Prostate gland (tissue), 2 donors: ENCODE results near the gene EVI2B. TPM values are rescaled to one million over a fixed set of nuclear protein-coding genes. Genes with fewer than 3 reads are reported as not detected.

Experiments used
- DNase-seq: peaks from one replicate; pipeline ENCODE4 v3.0.0-alpha.2; 2019; ENCODE audit warnings: low spot score
- H3K27ac ChIP-seq, 2 donors: fragments of 200-600 bp; sonication (generic); 2 replicates each; pipeline ENCODE4 v1.5.1; 2017 to 2019
- H3K27me3 ChIP-seq: fragments of 200-600 bp; sonication (generic); replicated peaks from 2 replicates; pipeline ENCODE4 v1.5.1; 2019; ENCODE audit not compliant: insufficient read depth
- H3K36me3 ChIP-seq, 2 donors: fragments of 200-600 bp; sonication (generic); 1 replicate in 1 of 2; 2 replicates in 1 of 2; pipeline versions ENCODE4 v1.5.1 to v1.8.1; 2017 to 2019
- H3K4me1 ChIP-seq: fragments of 200-600 bp; sonication (generic); replicated peaks from 2 replicates; pipeline ENCODE4 v1.5.1; 2019
- H3K4me3 ChIP-seq, 2 donors: fragments of 200-600 bp; sonication (generic); 2 replicates each; pipeline ENCODE4 v1.5.1; 2017 to 2019
- H3K9me3 ChIP-seq: fragments of 200-600 bp; sonication (generic); 2 replicates; pipeline ENCODE4 v1.5.1; 2017
- POLR2A ChIP-seq: fragments of 450-650 bp; IDR thresholded peaks from one replicate; pipeline ENCODE4 v1.6.1; 2016; ENCODE audit warnings: antibody characterized with exemption, mild to moderate bottlenecking
- POLR2AphosphoS5 ChIP-seq: sonication (generic); formaldehyde crosslinking; IDR thresholded peaks from one replicate; pipeline ENCODE4 v1.6.1; 2017; ENCODE audit warnings: antibody characterized with exemption
- WGBS: methylation state at CpG from one replicate; pipeline ENCODE4 v1.1.5; 2018; 5-methylcytosine and 5-hydroxymethylcytosine counted together
- intact Hi-C: fragments of 100-400 bp; cut with DNase I; formaldehyde crosslinking; loops from one replicate; pipeline ENCODE4 v1.14.2; 2022
- total RNA-seq, 2 donors: library from RNA; depleted of rRNA; stranded (reverse); fragments of >200 nt; gene quantifications; one replicate each; pipeline ENCODE4 v1.1.0, GENCODE V29; 2016
- TF ChIP-seq, protein P1 (sequence below), 4 experiments: fragments of 200-600 bp in 2 of 4; fragments of 450-650 bp in 2 of 4; sonication (generic) in 2 of 4; IDR thresholded peaks; 1 replicate in 3 of 4; 2 replicates in 1 of 4; pipeline ENCODE4 v1.5.1; 2016 to 2019; ENCODE audit warnings: antibody characterized with exemption in 4 of 4, mild to moderate bottlenecking in 2 of 4, moderate library complexity in 2 of 4

EVI2B gene
- total RNA-seq, 2 donors from 2014 or later, result 4.6 to 8.9 TPM

DNA sequence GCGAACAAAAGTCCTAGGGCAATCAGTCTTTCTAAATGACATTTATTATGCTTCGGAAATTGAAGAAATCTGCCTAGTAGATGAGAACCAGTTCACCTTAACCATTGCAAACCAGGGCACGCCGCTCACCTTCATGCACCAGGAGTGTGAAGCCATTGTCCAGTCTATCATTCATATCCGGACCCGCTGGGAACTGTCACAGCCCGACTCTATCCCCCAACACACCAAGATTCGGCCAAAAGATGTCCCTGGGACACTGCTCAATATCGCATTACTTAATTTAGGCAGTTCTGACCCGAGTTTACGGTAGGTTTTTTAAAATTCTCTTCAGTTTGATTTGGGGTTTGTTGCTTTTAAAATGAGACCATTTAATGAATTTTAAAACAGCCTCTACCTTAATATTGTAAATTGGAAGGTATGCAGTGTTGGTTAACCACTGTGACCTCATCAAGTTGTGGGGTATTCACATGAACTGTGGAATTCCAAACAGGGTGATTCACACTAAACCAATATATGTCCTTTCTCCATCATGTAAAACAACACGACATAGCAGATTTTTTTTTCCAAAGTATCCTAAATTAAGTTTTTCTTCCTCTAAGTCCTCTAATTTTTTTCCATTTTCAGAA is 13.8 kb upstream of the EVI2B start:
- H3K4me3 ChIP-seq, result no peak overlapping the region
- intact Hi-C loops, result no loop called here
- 92% methylated on average over 12 of the region's 12 CpGs for WGBS
- H3K4me1 ChIP-seq, result no peaks in the 10 kb centered on the region
- no peak for DNase-seq
- H3K36me3 ChIP-seq, result no peaks in the 10 kb centered on the region
- no peaks in the 10 kb centered on the region for H3K9me3 ChIP-seq
- no peaks in the 10 kb centered on the region for H3K27me3 ChIP-seq
- TF ChIP-seq, protein P1, sequence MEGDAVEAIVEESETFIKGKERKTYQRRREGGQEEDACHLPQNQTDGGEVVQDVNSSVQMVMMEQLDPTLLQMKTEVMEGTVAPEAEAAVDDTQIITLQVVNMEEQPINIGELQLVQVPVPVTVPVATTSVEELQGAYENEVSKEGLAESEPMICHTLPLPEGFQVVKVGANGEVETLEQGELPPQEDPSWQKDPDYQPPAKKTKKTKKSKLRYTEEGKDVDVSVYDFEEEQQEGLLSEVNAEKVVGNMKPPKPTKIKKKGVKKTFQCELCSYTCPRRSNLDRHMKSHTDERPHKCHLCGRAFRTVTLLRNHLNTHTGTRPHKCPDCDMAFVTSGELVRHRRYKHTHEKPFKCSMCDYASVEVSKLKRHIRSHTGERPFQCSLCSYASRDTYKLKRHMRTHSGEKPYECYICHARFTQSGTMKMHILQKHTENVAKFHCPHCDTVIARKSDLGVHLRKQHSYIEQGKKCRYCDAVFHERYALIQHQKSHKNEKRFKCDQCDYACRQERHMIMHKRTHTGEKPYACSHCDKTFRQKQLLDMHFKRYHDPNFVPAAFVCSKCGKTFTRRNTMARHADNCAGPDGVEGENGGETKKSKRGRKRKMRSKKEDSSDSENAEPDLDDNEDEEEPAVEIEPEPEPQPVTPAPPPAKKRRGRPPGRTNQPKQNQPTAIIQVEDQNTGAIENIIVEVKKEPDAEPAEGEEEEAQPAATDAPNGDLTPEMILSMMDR (IDR thresholded peaks at IDR 0.05), result no peak
- TF ChIP-seq POLR2A, result no peak
- TF ChIP-seq POLR2AphosphoS5, result no peak
- no peak overlapping the region for H3K27ac ChIP-seq

DNA sequence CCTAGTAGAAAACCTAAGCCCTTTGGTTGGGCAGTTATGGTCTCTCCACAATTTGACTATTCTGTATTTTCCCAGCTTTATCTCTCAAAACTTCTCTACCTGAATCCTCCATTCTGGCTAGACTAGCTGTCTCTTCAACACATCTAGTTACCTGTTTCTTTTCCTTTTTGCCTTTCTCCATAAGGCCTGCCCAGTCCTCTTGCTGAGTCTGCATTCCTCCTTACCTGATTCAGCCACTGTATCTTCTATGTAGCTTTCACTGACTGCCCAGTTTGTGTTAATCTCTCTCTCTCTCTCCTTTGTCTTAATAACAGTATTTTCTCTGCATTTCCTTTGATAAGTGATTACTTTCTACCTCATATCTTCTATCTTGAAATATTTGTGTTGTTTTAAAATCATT is 9.7 kb upstream of the EVI2B start:
- no peak for TF ChIP-seq POLR2A
- no peak for TF ChIP-seq POLR2AphosphoS5
- TF ChIP-seq, protein P1 (IDR thresholded peaks at IDR 0.05), result no peak
- no peaks in the 10 kb centered on the region for H3K9me3 ChIP-seq
- intact Hi-C loops, result no loop called here

DNA sequence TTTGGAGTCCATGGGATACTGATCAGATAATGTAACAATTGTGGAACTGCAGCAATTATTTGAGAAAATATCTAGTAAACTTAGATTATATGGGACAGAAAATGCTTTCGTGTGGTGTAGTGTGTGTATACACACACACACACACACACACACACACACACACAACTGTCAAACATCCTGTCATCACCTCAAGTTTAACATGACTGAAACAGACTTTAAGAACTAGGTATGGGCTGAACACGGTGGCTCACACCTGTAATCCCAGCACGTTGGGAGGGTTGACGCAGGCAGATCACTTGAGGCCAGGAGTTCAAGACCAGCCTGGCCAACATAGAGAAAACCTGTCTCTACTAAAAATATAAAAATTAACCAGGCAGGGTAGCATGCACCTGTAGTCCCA is 8.1 kb upstream of the EVI2B start:
- WGBS, result 88% methylated on average over 4 of the region's 4 CpGs
- no peaks in the 10 kb centered on the region for H3K27me3 ChIP-seq
- DNase-seq, result no peak
- H3K4me3 ChIP-seq, result no peak overlapping the region
- TF ChIP-seq POLR2A (no peak), POLR2AphosphoS5 (no peak)
- TF ChIP-seq, protein P1 (IDR thresholded peaks at IDR 0.05), result no peak
- H3K4me1 ChIP-seq, result no peaks in the 10 kb centered on the region
- no peaks in the 10 kb centered on the region for H3K9me3 ChIP-seq
- intact Hi-C loops, result no loop called here
- H3K27ac ChIP-seq, result no peak overlapping the region
- no peaks in the 10 kb centered on the region for H3K36me3 ChIP-seq

More for the DNA sequence above, 9.7 kb upstream of the EVI2B start:
- Histone ChIP-seq H3K4me3 (no peak overlapping the region), H3K4me1 (no peaks in the 10 kb centered on the region), H3K27me3 (no peaks in the 10 kb centered on the region), H3K36me3 (no peaks in the 10 kb centered on the region), H3K27ac (no peak overlapping the region)
- no peak for DNase-seq

DNA sequence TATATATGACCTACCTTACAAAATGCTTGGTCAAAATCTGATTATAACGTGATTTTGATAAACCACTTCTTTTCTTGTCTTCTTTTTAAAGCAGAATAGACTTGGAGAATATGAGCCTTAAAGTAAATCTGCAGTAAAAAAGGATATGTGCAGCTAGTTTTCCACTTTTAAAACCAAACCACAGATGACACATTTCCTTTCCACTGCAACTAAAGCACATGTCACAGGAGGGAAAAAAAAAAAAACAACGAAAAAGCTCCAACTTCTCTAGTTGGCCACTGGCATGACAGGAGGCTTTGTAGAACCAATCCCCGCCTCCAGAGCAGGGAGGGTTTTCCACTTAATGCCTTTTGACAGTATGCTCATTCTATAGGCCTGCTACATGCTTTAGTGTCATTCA is 7.6 kb upstream of the EVI2B start, which contains the start of gene EVI2A:
EVI2A (minus strand) TSS at position 142 of the 400 bp plus-strand sequence. CDS start 2,609 bp downstream, outside the sequence.
- WGBS, result 82% methylated on average over 3 of the region's 3 CpGs
- no peak for DNase-seq
- H3K4me3 ChIP-seq, result no peak within 1 kb of the TSS
- H3K27me3 ChIP-seq, result no peaks in the 10 kb centered on the region
- no peak within 1 kb of the TSS for H3K27ac ChIP-seq
- no peaks in the 10 kb centered on the region for H3K36me3 ChIP-seq
- intact Hi-C loops, result no loop called here
- no peaks in the 10 kb centered on the region for H3K4me1 ChIP-seq
- no peaks in the 10 kb centered on the region for H3K9me3 ChIP-seq
- TF ChIP-seq, protein P1 (IDR thresholded peaks at IDR 0.05), result no peak
- TF ChIP-seq POLR2A (no peak), POLR2AphosphoS5 (no peak)

DNA sequence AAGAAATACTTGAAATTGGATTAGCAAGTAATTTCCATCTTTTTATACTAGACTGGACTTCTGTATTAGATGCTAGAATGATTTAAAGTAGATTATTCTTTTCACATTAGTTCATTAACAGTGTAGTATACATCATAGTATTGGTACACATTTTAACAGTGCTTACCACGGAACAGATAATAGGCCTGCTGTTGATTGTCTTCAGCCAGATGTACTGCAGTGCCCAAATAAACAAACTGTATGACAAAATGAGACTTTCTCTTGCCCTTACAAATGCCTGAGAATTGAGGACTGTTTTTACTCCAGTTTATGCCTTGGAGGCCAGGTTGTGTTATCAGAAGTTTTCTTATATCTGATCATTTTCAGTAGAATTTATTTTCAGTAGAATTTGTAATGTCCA is 6.9 kb upstream of the EVI2B start:
- H3K4me3 ChIP-seq, result no peak overlapping the region
- no peak overlapping the region for H3K27ac ChIP-seq
- 44% methylated on average over 1 of the region's 1 CpG for WGBS

More for the DNA sequence above, 6.9 kb upstream of the EVI2B start:
- H3K4me1 ChIP-seq, result no peaks in the 10 kb centered on the region
- H3K9me3 ChIP-seq, result no peaks in the 10 kb centered on the region
- intact Hi-C loops, result no loop called here
- TF ChIP-seq POLR2AphosphoS5 (no peak), POLR2A (no peak)
- TF ChIP-seq, protein P1 (IDR thresholded peaks at IDR 0.05), result no peak
- no peak for DNase-seq
- H3K27me3 ChIP-seq, result no peaks in the 10 kb centered on the region
- H3K36me3 ChIP-seq, result no peaks in the 10 kb centered on the region
